K562 (cell line): ENCODE data around the gene PTPRE. TPM values are rescaled to one million over a fixed set of nuclear protein-coding genes. Genes with fewer than 3 reads are reported as not detected.

Experiments used
- C11orf30 ChIP-seq: fragments of 450-650 bp; IDR thresholded peaks from 2 replicates; pipeline ENCODE4 v1.6.1; 2016; ENCODE audit warnings: low read depth, mild to moderate bottlenecking
- FOXP4 ChIP-seq: sonication (generic); formaldehyde crosslinking; IDR thresholded peaks from 2 replicates; pipeline ENCODE4 v1.8.0; 2022; ENCODE audit warnings: mild to moderate bottlenecking, missing genetic modification reagents, borderline replicate concordance
- MAFF ChIP-seq: IDR thresholded peaks from 2 replicates; pipeline ENCODE4 v1.6.1; 2012; ENCODE audit warnings: low read length, improper control_type of control experiment
- MAFK ChIP-seq: IDR thresholded peaks from 2 replicates; pipeline ENCODE4 v1.6.1; 2011; ENCODE audit warnings: low read length, improper control_type of control experiment
- MAX ChIP-seq: sonication (generic); formaldehyde crosslinking; IDR thresholded peaks from 2 replicates; pipeline ENCODE4 v1.9.0; 2022; ENCODE audit warnings: mild to moderate bottlenecking, missing genetic modification reagents
- MBD2 ChIP-seq: sonication (generic); IDR thresholded peaks from 2 replicates; pipeline ENCODE4 v1.6.1; 2016; ENCODE audit warnings: low read depth, borderline replicate concordance
- RBM22 ChIP-seq: fragments of 200-400 bp; formaldehyde crosslinking; IDR thresholded peaks from 2 replicates; pipeline ENCODE4 v1.6.1; 2018; ENCODE audit warnings: low read length, low read depth; ENCODE audit not compliant: poor library complexity, severe bottlenecking
- ZBTB33 ChIP-seq: sonication (generic); formaldehyde crosslinking; IDR thresholded peaks from 2 replicates; pipeline ENCODE4 v1.8.1; 2023; ENCODE audit warnings: mild to moderate bottlenecking, missing genetic modification reagents
- ZC3H4 ChIP-seq: sonication (generic); formaldehyde crosslinking; IDR thresholded peaks from 2 replicates; pipeline ENCODE4 v1.9.0; 2021; ENCODE audit warnings: missing genetic modification reagents, borderline replicate concordance
- ZNF316 ChIP-seq: fragments of 450-650 bp; IDR thresholded peaks from 2 replicates; pipeline ENCODE4 v1.6.1; 2016
- ZNF444 ChIP-seq: fragments of 250-450 bp; sonication (Bioruptor Pico); IDR thresholded peaks from 2 replicates; pipeline ENCODE4 v1.4.0; 2020; ENCODE audit warnings: mild to moderate bottlenecking, moderate library complexity
- polyA plus RNA-seq, 8 experiments: library from polyadenylated mRNA; depleted of rRNA in 4 of 8; stranded (reverse) in 5 of 8; unstranded in 3 of 8; fragments of >200 nt; fragmentation: Nextera tagmentation in 2 of 8; fragmentation: Illumina TruSeq in 1 of 8; extraction: Ambion mirVana in 2 of 8; extraction: Trizol in 1 of 8; gene quantifications; 2 replicates each; pipeline versions ENCODE4 v1.2.1 to v1.2.3, GENCODE V29; 2011 to 2014; ENCODE audit warnings: inconsistent platforms in 1 of 8, missing spikeins in 1 of 8
- total RNA-seq, 7 experiments: library from RNA; depleted of rRNA in 6 of 7; stranded (reverse); fragments of >200 nt in 6 of 7; fragmentation: Illumina TruSeq in 2 of 7; extraction: Trizol in 2 of 7; gene quantifications; 2 replicates each; pipeline versions ENCODE4 v1.2.1 to v1.2.3, GENCODE V29; 2011 to 2021; ENCODE audit warnings: low replicate concordance in 1 of 7
- TF ChIP-seq, protein P1 (sequence below), 2 experiments: IDR thresholded peaks; 2 replicates each; pipeline ENCODE4 v1.6.1; 2012; ENCODE audit warnings: improper control_type of control experiment in 2 of 2, low read depth in 2 of 2, low read length in 2 of 2, borderline replicate concordance in 1 of 2
- TF ChIP-seq, protein P2 (sequence below), 3 experiments: IDR thresholded peaks in 2 of 3; conservative IDR thresholded peaks in 1 of 3; 2 replicates each; pipeline ENCODE4 v1.5.1; 2011 to 2012; ENCODE audit warnings: low read length in 3 of 3, mild to moderate bottlenecking in 3 of 3, control low read depth in 2 of 3, improper control_type of control experiment in 1 of 3, inconsistent platforms in 1 of 3, low read depth in 1 of 3, mixed read lengths in 1 of 3, moderate library complexity in 1 of 3; ENCODE audit not compliant: insufficient read depth in 2 of 3

PTPRE gene
- total and polyA plus RNA-seq, 9 of the 15 experiments (the other 6 are each of a cell fraction or from before 2014, with no cell fraction given) = 0.01 to 0.13 (median 0.04) TPM; not detected in 4

DNA sequence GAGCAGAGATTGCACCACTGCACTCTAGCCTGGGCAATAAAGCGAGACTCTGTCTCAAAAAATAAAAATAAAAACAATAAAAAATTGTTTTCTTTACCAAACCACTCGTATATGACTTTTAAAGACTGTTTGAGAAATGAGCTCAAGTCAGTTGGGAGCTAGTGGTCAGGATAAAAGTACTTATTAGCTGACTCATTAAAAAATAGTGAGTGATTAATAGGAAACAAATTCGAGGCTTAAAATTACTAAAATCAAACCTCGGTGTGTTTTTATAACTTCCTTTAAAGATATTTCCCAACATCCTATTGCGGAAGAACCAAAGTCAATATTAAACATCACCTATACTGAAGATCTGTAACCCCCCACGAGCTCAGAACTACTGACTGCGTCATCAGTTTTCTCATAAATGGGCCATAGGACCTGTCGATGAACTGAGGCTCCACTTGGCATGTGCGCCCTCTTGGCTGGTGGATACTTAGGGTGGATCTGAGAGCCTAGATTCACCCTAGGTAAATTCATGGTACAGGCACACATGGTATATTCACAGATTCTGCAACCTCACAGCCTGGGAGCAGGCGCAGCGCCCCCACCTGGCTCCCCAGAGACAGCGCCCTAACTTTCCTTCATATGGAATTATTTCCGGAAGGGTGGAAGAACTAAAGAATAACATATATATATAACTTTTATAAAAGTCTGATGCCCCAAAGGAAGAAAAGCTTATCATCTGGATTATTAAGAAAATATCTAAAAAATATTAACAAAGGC, 210.1 kb downstream of the PTPRE start (continued):
- no peak for TF ChIP-seq FOXP4 (CRISPR knock-in tag)
- TF ChIP-seq ZC3H4 (CRISPR knock-in tag) = no peak
- peak; percentile 34; the same call in 1 of the 2 replicates for TF ChIP-seq MAFK
- TF ChIP-seq MBD2 = no peak
- no peak for TF ChIP-seq ZNF444 (CRISPR knock-in tag)
- TF ChIP-seq, protein P1, sequence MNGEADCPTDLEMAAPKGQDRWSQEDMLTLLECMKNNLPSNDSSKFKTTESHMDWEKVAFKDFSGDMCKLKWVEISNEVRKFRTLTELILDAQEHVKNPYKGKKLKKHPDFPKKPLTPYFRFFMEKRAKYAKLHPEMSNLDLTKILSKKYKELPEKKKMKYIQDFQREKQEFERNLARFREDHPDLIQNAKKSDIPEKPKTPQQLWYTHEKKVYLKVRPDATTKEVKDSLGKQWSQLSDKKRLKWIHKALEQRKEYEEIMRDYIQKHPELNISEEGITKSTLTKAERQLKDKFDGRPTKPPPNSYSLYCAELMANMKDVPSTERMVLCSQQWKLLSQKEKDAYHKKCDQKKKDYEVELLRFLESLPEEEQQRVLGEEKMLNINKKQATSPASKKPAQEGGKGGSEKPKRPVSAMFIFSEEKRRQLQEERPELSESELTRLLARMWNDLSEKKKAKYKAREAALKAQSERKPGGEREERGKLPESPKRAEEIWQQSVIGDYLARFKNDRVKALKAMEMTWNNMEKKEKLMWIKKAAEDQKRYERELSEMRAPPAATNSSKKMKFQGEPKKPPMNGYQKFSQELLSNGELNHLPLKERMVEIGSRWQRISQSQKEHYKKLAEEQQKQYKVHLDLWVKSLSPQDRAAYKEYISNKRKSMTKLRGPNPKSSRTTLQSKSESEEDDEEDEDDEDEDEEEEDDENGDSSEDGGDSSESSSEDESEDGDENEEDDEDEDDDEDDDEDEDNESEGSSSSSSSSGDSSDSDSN (IDR thresholded peaks at IDR 0.05; ENCODE audit: borderline replicate concordance in 1 of 2, low read depth in 2 of 2, low read length in 2 of 2) = no peak
- TF ChIP-seq ZBTB33 = peak; percentile 74; the same call in 1 of the 2 replicates
- peak; percentile 48 for TF ChIP-seq MAFF
- no peak for TF ChIP-seq RBM22
- TF ChIP-seq, protein P2, sequence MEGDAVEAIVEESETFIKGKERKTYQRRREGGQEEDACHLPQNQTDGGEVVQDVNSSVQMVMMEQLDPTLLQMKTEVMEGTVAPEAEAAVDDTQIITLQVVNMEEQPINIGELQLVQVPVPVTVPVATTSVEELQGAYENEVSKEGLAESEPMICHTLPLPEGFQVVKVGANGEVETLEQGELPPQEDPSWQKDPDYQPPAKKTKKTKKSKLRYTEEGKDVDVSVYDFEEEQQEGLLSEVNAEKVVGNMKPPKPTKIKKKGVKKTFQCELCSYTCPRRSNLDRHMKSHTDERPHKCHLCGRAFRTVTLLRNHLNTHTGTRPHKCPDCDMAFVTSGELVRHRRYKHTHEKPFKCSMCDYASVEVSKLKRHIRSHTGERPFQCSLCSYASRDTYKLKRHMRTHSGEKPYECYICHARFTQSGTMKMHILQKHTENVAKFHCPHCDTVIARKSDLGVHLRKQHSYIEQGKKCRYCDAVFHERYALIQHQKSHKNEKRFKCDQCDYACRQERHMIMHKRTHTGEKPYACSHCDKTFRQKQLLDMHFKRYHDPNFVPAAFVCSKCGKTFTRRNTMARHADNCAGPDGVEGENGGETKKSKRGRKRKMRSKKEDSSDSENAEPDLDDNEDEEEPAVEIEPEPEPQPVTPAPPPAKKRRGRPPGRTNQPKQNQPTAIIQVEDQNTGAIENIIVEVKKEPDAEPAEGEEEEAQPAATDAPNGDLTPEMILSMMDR (IDR thresholded peaks at IDR 0.05 in 2 of 3, conservative IDR thresholded peaks at IDR 0.05 in 1 of 3; ENCODE audit: insufficient read depth in 2 of 3, low read depth in 1 of 3, low read length in 3 of 3) = peak; percentile 22 to 54 (median 33); a peak in 5 of 6 replicates
- TF ChIP-seq MAX (CRISPR knock-in tag) = no peak
- TF ChIP-seq C11orf30 = peak; percentile 57; the same call in 1 of the 2 replicates
- peak; percentile 70 for TF ChIP-seq ZNF316
